OCI-LY7 (cell line): ENCODE data around the gene AGAP2. TPM values are rescaled to one million over a fixed set of nuclear protein-coding genes. Genes with fewer than 3 reads are reported as not detected.

Experiments used
- BruUV-seq: library from RNA; stranded (reverse); fragments of 400-500 nt; replicated peaks from 2 replicates; lab custom pipeline; 2021; lab: Mats Ljungman, UMichigan
- CTCF ChIA-PET: fragments of 300-600 bp; sonication (Branson Sonifier 250); formaldehyde crosslinking; loops from one replicate; lab custom pipeline; 2022; ENCODE audit warnings: antibody characterized with exemption; ENCODE audit not compliant: unreplicated experiment; lab: Charles Lee
- POLR2A ChIA-PET: fragments of 300-600 bp; sonication (Branson Sonifier 250); formaldehyde crosslinking; loops from one replicate; lab custom pipeline; 2022; ENCODE audit warnings: antibody characterized with exemption; lab: Charles Lee
- DNase-seq: peaks from one replicate; pipeline ENCODE4 v3.0.0-alpha.2; 2015; ENCODE audit warnings: low spot score
- H2AFZ ChIP-seq: fragments of 200-600 bp; sonication (generic), shearing (Covaris generic); 2 replicates; pipeline ENCODE4 v1.6.1; 2014; ENCODE audit warnings: mild to moderate bottlenecking, antibody characterized with exemption, low read length, moderate library complexity
- H3K27ac ChIP-seq: fragments of 200-600 bp; sonication (generic); 2 replicates; pipeline ENCODE4 v1.5.1; 2014; ENCODE audit warnings: mixed run types, low read depth, mild to moderate bottlenecking, moderate library complexity, low read length, inconsistent platforms; ENCODE audit not compliant: poor library complexity, severe bottlenecking
- H3K36me3 ChIP-seq: fragments of 200-600 bp; sonication (generic); 2 replicates; pipeline ENCODE4 v1.6.1; 2014; ENCODE audit warnings: mild to moderate bottlenecking, antibody characterized with exemption, low read length, moderate library complexity, mixed read lengths; ENCODE audit not compliant: insufficient read depth
- H3K4me1 ChIP-seq: fragments of 200-600 bp; sonication (generic); 2 replicates; pipeline ENCODE4 v1.5.1; 2014; ENCODE audit warnings: mild to moderate bottlenecking, low read length; ENCODE audit not compliant: insufficient read depth, poor library complexity, severe bottlenecking
- H3K4me2 ChIP-seq: fragments of 200-600 bp; sonication (generic); 2 replicates; pipeline ENCODE4 v1.6.1; 2014; ENCODE audit warnings: mild to moderate bottlenecking, low read length
- H3K4me3 ChIP-seq: fragments of 200-600 bp; sonication (generic); 2 replicates; pipeline ENCODE4 v1.5.1; 2014; ENCODE audit warnings: mild to moderate bottlenecking, low read depth, low read length; ENCODE audit not compliant: poor library complexity, severe bottlenecking
- H3K79me2 ChIP-seq: fragments of 200-600 bp; sonication (generic); 2 replicates; pipeline ENCODE4 v1.6.1; 2016; ENCODE audit warnings: low read depth, mild to moderate bottlenecking, low read length, moderate library complexity, mixed read lengths; ENCODE audit not compliant: insufficient read depth
- H3K9me2 ChIP-seq: fragments of 200-600 bp; sonication (generic); 2 replicates; pipeline ENCODE4 v1.6.1; 2016; ENCODE audit warnings: mild to moderate bottlenecking, low read length, mixed read lengths; ENCODE audit not compliant: insufficient read depth
- H3K9me3 ChIP-seq: fragments of 200-600 bp; sonication (generic); 2 replicates; pipeline ENCODE4 v1.6.1; 2014; ENCODE audit warnings: mild to moderate bottlenecking, mixed run types, low read length, mixed read lengths
- H4K20me1 ChIP-seq: fragments of 200-600 bp; sonication (generic); 2 replicates; pipeline ENCODE4 v1.6.1; 2014; ENCODE audit warnings: mild to moderate bottlenecking, antibody characterized with exemption, low read length, moderate library complexity, mixed read lengths; ENCODE audit not compliant: insufficient read depth
- CTCF ChIP-seq: fragments of 200-600 bp; sonication (generic); conservative IDR thresholded peaks from 2 replicates; pipeline ENCODE4 v1.5.1; 2014; ENCODE audit warnings: mild to moderate bottlenecking, antibody characterized with exemption, low read length, moderate library complexity, mixed read lengths
- EZH2phosphoT487 ChIP-seq: fragments of 200-600 bp; sonication (generic); IDR thresholded peaks from 2 replicates; pipeline ENCODE4 v1.6.1; 2018; ENCODE audit warnings: low read depth, borderline replicate concordance, mild to moderate bottlenecking, mixed run types, antibody characterized with exemption, low read length, moderate library complexity, mixed read lengths
- intact Hi-C: fragments of 100-400 bp; cut with micrococcal nuclease; formaldehyde crosslinking; loops from one replicate; pipeline ENCODE4 v1.10.0; 2022; ENCODE audit not compliant: unreplicated experiment
- total RNA-seq, 2 experiments: library from RNA; depleted of rRNA in 1 of 2; stranded (reverse); fragments of >200 nt in 1 of 2; shearing (Covaris generic) in 1 of 2; gene quantifications; 2 replicates each; pipeline ENCODE4 v1.2.3, GENCODE V29; 2014 to 2022

AGAP2 gene
- total RNA-seq, 2 experiments from 2014 or later: 14.8 to 26.5 TPM

DNA sequence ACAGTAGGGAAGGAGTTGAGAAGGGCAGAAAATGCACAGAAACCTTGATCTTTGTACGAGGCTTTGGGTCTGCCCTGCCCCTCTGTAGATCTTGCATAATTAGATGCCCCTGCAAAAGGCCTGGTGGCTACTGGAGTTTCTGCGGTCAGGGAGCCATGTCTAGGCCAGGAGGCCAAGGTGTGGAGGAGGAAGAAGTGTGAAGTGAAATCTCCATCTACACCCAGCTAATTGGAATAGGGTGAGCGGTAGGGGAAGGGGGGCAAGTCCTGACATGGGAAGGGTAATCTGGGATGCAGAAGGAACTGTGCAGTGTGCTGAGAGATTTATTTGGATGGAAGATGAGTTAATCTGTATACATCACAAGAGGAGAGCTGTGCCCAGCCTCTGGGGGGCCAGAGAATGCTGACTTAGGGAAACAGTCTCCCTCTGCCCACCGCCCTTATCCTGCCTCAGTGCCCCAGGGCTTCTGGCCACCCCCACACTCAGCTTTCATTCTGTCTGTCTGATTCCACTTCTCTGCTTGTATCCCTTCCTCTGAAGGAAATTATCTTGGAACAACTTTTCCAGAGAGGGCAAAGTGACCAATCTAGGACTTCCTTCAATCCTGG is 23.0 kb upstream of the AGAP2 start:
- Histone ChIP-seq H3K4me3 (no peak overlapping the region), H3K9me2 (no peaks in the 10 kb centered on the region), H2AFZ (no peak overlapping the region), H3K4me2 (no peak overlapping the region), H3K9me3 (no peaks in the 10 kb centered on the region), H3K4me1 (peaks cover 16% of the 10 kb centered on the region), H3K79me2 (peaks cover 7% of the 10 kb centered on the region; the same call in 1 of the 2 replicates), H3K27ac (no peak overlapping the region), H4K20me1 (peaks cover 10% of the 10 kb centered on the region; the same call in 1 of the 2 replicates), H3K36me3 (peaks cover 50% of the 10 kb centered on the region)
- ChIA-PET POLR2A (no interaction called here), CTCF (no interaction called here)
- BruUV-seq: no TSS peak
- no peak for DNase-seq
- intact Hi-C loops: no loop called here
- no peak for TF ChIP-seq CTCF

- Histone ChIP-seq H3K9me3 (no peaks in the 10 kb centered on the region), H3K36me3 (peaks cover 50% of the 10 kb centered on the region), H3K4me3 (no peak overlapping the region), H3K9me2 (no peaks in the 10 kb centered on the region), H3K4me1 (peaks cover 19% of the 10 kb centered on the region), H4K20me1 (peaks cover 10% of the 10 kb centered on the region; the same call in 1 of the 2 replicates), H3K27ac (no peak overlapping the region), H3K79me2 (peaks cover 7% of the 10 kb centered on the region; the same call in 1 of the 2 replicates), H2AFZ (no peak overlapping the region), H3K4me2 (no peak overlapping the region)
- CTCF ChIA-PET: no interaction called here
- TF ChIP-seq CTCF (no peak), EZH2phosphoT487 (no peak)
- POLR2A ChIA-PET: interaction anchor here (1.0 kb wide), 1 partner anchor 135 kb away, joined by 3 read pairs; no protein-coding TSS in a partner anchor
- no TSS peak for BruUV-seq
- no peak for DNase-seq
- intact Hi-C loops: no loop called here
Observed at GRCh38 chr12:57760347-57760982, 21.9 kb upstream of the AGAP2 start.
